GM12864 (cell line): ENCODE measurements around the gene GALR3.

Experiments
- DNase-seq: peaks from one replicate; pipeline ENCODE4 v3.0.0-alpha.2; 2011; ENCODE audit warnings: low read depth
- H3K4me3 ChIP-seq: 2 replicates; pipeline ENCODE4 v1.5.1; 2011; ENCODE audit warnings: mild to moderate bottlenecking, low read depth, low read length, control low read depth
- CTCF ChIP-seq: IDR thresholded peaks from 2 replicates; pipeline ENCODE4 v1.5.1; 2011; ENCODE audit warnings: low read depth, mild to moderate bottlenecking, moderate library complexity, low read length, control low read depth, inconsistent platforms; ENCODE audit errors: missing control alignments

Gene GALR3

GRCh38 chr22:37870273-37870672, 47.1 kb downstream of the GALR3 start:
- H3K4me3 ChIP-seq: no peak overlapping the region
- DNase-seq: no peak
- TF ChIP-seq CTCF: no peak
